Body of pancreas (tissue), 4 donors: ENCODE data around the gene LPP.

Source experiments
- CTCF ChIP-seq, 7 experiments: fragments of 450-650 bp in 4 of 7; fragments of 200-600 bp in 3 of 7; sonication (generic) in 3 of 7; IDR thresholded peaks; one replicate each; pipeline ENCODE4 v1.5.1; 2016 to 2019; ENCODE audit warnings: antibody characterized with exemption in 7 of 7
- POLR2A ChIP-seq, 3 donors: fragments of 450-650 bp; IDR thresholded peaks; one replicate each; pipeline ENCODE4 v1.6.1; 2016; ENCODE audit warnings: antibody characterized with exemption in 3 of 3, mild to moderate bottlenecking in 2 of 3

- TF ChIP-seq CTCF (IDR thresholded peaks at IDR 0.05): no peak
- TF ChIP-seq POLR2A (IDR thresholded peaks at IDR 0.05): no peak
These were observed 566.7 kb downstream of the LPP start for GRCh38 chr3:188720636-188721035.
